Lung (tissue), 12 donors: ENCODE results near the gene B3GALT6. TPM values are rescaled to one million over a fixed set of nuclear protein-coding genes. Genes with fewer than 3 reads are reported as not detected.

Experiments
- ATAC-seq: fragments of 200-7000 bp; cut with Tn5 transposase; one replicate; pipeline ENCODE4 v1.9.1; 2020; ENCODE audit warnings: moderate number of reproducible peaks; ENCODE audit not compliant: insufficient read depth, low FRiP score
- DNase-seq, 3 donors: peaks; one replicate each; pipeline ENCODE4 v3.0.0-alpha.2; 2013 to 2017
- H3K27ac ChIP-seq, 2 donors: one replicate each; pipeline ENCODE4 v1.5.1; 2013; ENCODE audit warnings: mild to moderate bottlenecking in 2 of 2, moderate library complexity in 2 of 2, control low read depth in 1 of 2, inconsistent platforms in 1 of 2, low read depth in 1 of 2, low read length in 1 of 2
- H3K27me3 ChIP-seq, 3 donors: one replicate each; pipeline ENCODE4 v1.5.1; 2013; ENCODE audit warnings: low read length in 2 of 3; ENCODE audit not compliant: control insufficient read depth in 3 of 3, insufficient read depth in 3 of 3
- H3K36me3 ChIP-seq, 4 donors: one replicate each; pipeline ENCODE4 v1.5.1; 2013; ENCODE audit warnings: low read length in 4 of 4, mild to moderate bottlenecking in 1 of 4, moderate library complexity in 1 of 4; ENCODE audit not compliant: control insufficient read depth in 4 of 4, insufficient read depth in 4 of 4
- H3K4me1 ChIP-seq, 5 donors: one replicate each; pipeline ENCODE4 v1.5.1; 2013; ENCODE audit warnings: low read length in 5 of 5, mild to moderate bottlenecking in 2 of 5, moderate library complexity in 1 of 5; ENCODE audit not compliant: control insufficient read depth in 5 of 5, insufficient read depth in 5 of 5
- H3K4me3 ChIP-seq: one replicate; pipeline ENCODE4 v1.5.1; 2013; ENCODE audit warnings: mild to moderate bottlenecking, control low read depth, moderate library complexity
- H3K9ac ChIP-seq, 2 donors: one replicate each; pipeline ENCODE4 v1.5.1; 2013; ENCODE audit warnings: low read length in 2 of 2, control low read depth in 1 of 2; ENCODE audit not compliant: insufficient read depth in 1 of 2
- H3K9me3 ChIP-seq, 4 donors: one replicate each; pipeline ENCODE4 v1.5.1; 2013; ENCODE audit warnings: low read length in 3 of 4, mild to moderate bottlenecking in 1 of 4, moderate library complexity in 1 of 4; ENCODE audit not compliant: control insufficient read depth in 4 of 4, insufficient read depth in 3 of 4
- CTCF ChIP-seq: IDR thresholded peaks from 2 replicates; pipeline ENCODE4 v1.5.1; 2012; ENCODE audit warnings: mild to moderate bottlenecking; ENCODE audit errors: control extremely low read depth, extremely low read depth
- WGBS, 2 donors: extraction: QIAGEN DNeasy Blood & Tissue Kit; methylation state at CpG; one replicate each; pipeline ENCODE4 v1.1.7; 2013; 5-methylcytosine and 5-hydroxymethylcytosine counted together
- polyA plus RNA-seq, 2 donors: library from polyadenylated mRNA; stranded (reverse); fragments of 200-250 nt; gene quantifications; one replicate each; pipeline ENCODE4 v1.2.1, GENCODE V29; 2013
- total RNA-seq, 2 donors: library from RNA; depleted of rRNA in 1 of 2; stranded (reverse); fragments of >200 nt in 1 of 2; gene quantifications; one replicate each; pipeline ENCODE4 v1.2.1, GENCODE V29; 2014 to 2021
- donor health status: control.
- donor health status: control.
- donor health status: Bipolar disorder and iron deficiency.
- donor health status: healthy.
- donor health status: DM: yes; HTN: yes; CAD: no.

The B3GALT6 gene
- total and polyA plus RNA-seq, 4 donors = 7.0 to 28.3 (median 15.8) TPM

DNA sequence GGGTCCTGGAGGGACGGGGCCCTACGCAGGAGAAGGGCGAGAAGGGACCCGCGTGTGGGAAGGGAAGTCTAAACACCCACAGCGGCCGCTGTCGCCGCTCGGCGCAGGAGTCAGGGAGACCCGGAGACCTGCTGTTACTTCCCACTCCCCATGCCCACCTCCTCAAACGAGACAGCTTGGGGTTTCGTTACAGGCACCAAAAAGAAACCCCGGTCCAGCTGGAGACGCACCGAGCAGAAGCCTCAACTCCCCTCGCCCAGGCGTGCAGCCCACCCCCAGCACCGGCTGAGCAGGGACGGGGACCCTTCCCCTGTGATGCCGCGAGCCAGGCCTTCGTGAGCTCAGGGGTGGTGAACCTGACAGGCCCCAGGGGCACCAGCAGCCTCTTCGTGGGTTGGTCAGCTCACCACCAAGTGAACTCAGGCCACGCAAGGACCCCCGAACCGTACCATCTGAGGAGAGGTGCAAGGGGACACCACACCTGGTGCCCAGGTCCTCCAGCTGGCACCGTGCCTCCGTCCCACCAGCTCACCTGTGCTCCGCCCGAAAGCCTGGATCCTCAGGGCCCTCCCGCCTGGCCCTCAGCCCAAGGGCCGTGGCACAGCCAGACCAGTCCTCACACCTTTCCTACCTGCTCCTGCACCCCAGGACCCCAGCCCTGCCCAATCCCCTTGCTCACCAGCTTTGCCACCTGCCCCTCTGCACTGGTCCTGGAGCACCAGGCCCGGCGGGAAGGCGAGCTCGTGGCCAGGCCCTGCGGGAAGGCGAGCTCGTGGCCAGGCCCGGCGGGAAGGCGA, 5.3 kb upstream of the B3GALT6 start:
- Histone ChIP-seq H3K36me3 (peaks cover 4 to 59% (median 9%) of the 10 kb centered on the region in 4 donors), H3K27ac (no peak overlapping the region), H3K9ac (no peak overlapping the region), H3K4me1 (peaks cover 0 to 9% (median 7%) of the 10 kb centered on the region in 5 donors), H3K27me3 (no peaks in the 10 kb centered on the region), H3K9me3 (no peaks in the 10 kb centered on the region), H3K4me3 (no peak overlapping the region)
- 92 to 96% methylated on average over 42 to 44 of the region's 44 CpGs for WGBS, 2 donors
- TF ChIP-seq CTCF = no peak
- ATAC-seq = no peak
- DNase-seq = no peak

DNA sequence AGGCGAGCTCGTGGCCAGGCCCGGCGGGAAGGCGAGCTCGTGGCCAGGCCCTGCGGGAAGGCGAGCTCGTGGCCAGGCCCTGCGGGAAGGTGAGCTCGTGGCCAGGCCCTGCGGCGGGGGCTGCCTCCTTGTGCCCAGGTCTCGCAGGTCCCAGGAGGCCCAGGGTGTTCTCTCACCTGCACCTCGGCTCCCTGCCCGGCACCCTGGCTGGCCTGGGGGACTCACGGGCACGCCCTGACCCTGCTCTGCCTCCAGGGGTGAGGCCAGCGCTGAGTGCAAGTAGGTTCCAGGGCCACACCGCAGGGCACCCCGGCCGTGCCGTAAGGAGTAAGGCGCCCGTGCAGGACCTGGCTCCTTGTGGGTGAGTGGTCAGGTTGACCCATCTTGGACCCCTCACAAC, 4.7 kb upstream of the B3GALT6 start:
- H3K27me3 ChIP-seq = no peaks in the 10 kb centered on the region
- peaks cover 2 to 53% (median 7%) of the 10 kb centered on the region in 4 donors for H3K36me3 ChIP-seq
- no peak overlapping the region for H3K4me3 ChIP-seq
- H3K9ac ChIP-seq = no peak overlapping the region
- no peak overlapping the region for H3K27ac ChIP-seq
- H3K4me1 ChIP-seq = peaks cover 0 to 9% (median 7%) of the 10 kb centered on the region in 5 donors
- no peak for DNase-seq
- 95 to 96% methylated on average over 20 to 25 of the region's 25 CpGs for WGBS, 2 donors
- no peak for ATAC-seq
- no peaks in the 10 kb centered on the region for H3K9me3 ChIP-seq
- no peak for TF ChIP-seq CTCF

GRCh38 chr1:1228187-1228586, 3.9 kb upstream of the B3GALT6 start:
- WGBS, 2 donors = 95 to 98% methylated on average over 30 of the region's 30 CpGs
- H3K4me3 ChIP-seq = no peak overlapping the region
- no peak for ATAC-seq
- no peaks in the 10 kb centered on the region for H3K27me3 ChIP-seq
- H3K4me1 ChIP-seq = peaks cover 0 to 17% (median 7%) of the 10 kb centered on the region in 5 donors
- no peak for TF ChIP-seq CTCF
- H3K36me3 ChIP-seq = peaks cover 0 to 46% (median under 1%) of the 10 kb centered on the region in 4 donors
- no peak overlapping the region for H3K9ac ChIP-seq
- H3K9me3 ChIP-seq = peaks cover 0 to 3% (median 0%) of the 10 kb centered on the region in 4 donors
- no peak for DNase-seq
- H3K27ac ChIP-seq = no peak overlapping the region
